HepG2 (cell line): ENCODE measurements around the gene DNAJC8. TPM values are rescaled to one million over a fixed set of nuclear protein-coding genes. Genes with fewer than 3 reads are reported as not detected.
A peak's percentile ranks its signal among the peaks of the same experiment; 100 is the strongest.

Experiments
- AKAP8 ChIP-seq: sonication (generic); formaldehyde crosslinking; IDR thresholded peaks from 2 replicates; pipeline ENCODE4 v1.5.1; 2020; ENCODE audit warnings: mild to moderate bottlenecking, missing genetic modification reagents
- GATAD1 ChIP-seq: IDR thresholded peaks from 2 replicates; pipeline ENCODE4 v1.6.1; 2016; ENCODE audit warnings: missing genetic modification reagents, missing compliant biosample characterization
- GATAD2A ChIP-seq: IDR thresholded peaks from 2 replicates; pipeline ENCODE4 v1.6.1; 2016
- GLI4 ChIP-seq: sonication (generic); formaldehyde crosslinking; IDR thresholded peaks from 2 replicates; pipeline ENCODE4 v1.5.1; 2020; ENCODE audit warnings: missing genetic modification reagents, mild to moderate bottlenecking, moderate library complexity, borderline replicate concordance
- HDAC2 ChIP-seq: sonication (generic); formaldehyde crosslinking; IDR thresholded peaks from 2 replicates; pipeline ENCODE4 v1.4.0; 2020; ENCODE audit warnings: missing genetic modification reagents
- IKZF1 ChIP-seq: fragments of 450-650 bp; IDR thresholded peaks from 2 replicates; pipeline ENCODE4 v1.7.1; 2016
- SKI ChIP-seq: fragments of 450-650 bp; IDR thresholded peaks from one replicate; pipeline ENCODE4 v1.6.1; 2018; ENCODE audit warnings: mild to moderate bottlenecking; ENCODE audit not compliant: partially characterized antibody
- SP2 ChIP-seq: sonication (generic); formaldehyde crosslinking; IDR thresholded peaks from 2 replicates; pipeline ENCODE4 v1.5.1; 2020; ENCODE audit warnings: mild to moderate bottlenecking, missing genetic modification reagents
- TAF1 ChIP-seq: sonication (generic); formaldehyde crosslinking; IDR thresholded peaks from 2 replicates; pipeline ENCODE4 v1.4.0; 2020; ENCODE audit warnings: missing genetic modification reagents
- TARDBP ChIP-seq: sonication (generic); formaldehyde crosslinking; IDR thresholded peaks from 2 replicates; pipeline ENCODE4 v1.8.0; 2022; ENCODE audit warnings: mild to moderate bottlenecking, missing genetic modification reagents
- ZBTB1 ChIP-seq: sonication (generic); formaldehyde crosslinking; IDR thresholded peaks from 2 replicates; pipeline ENCODE4 v1.4.0; 2020; ENCODE audit warnings: missing genetic modification reagents, borderline replicate concordance
- ZFP82 ChIP-seq: sonication (generic); formaldehyde crosslinking; IDR thresholded peaks from 2 replicates; pipeline ENCODE4 v1.5.1; 2020; ENCODE audit warnings: mild to moderate bottlenecking, missing genetic modification reagents, borderline replicate concordance
- ZMYM4 ChIP-seq: sonication (generic); formaldehyde crosslinking; IDR thresholded peaks from 2 replicates; pipeline ENCODE4 v1.8.1; 2023; ENCODE audit warnings: mild to moderate bottlenecking, missing genetic modification reagents
- ZNF296 ChIP-seq: sonication (generic); formaldehyde crosslinking; conservative IDR thresholded peaks from 2 replicates; pipeline ENCODE4 v1.5.0; 2020; ENCODE audit warnings: mild to moderate bottlenecking, missing genetic modification reagents
- ZNF33A ChIP-seq: sonication (generic); formaldehyde crosslinking; IDR thresholded peaks from 2 replicates; pipeline ENCODE4 v1.5.1; 2020; ENCODE audit warnings: missing genetic modification reagents, mild to moderate bottlenecking, moderate library complexity, borderline replicate concordance
- ZNF431 ChIP-seq: sonication (generic); formaldehyde crosslinking; IDR thresholded peaks from 2 replicates; pipeline ENCODE4 v1.9.0; 2022; ENCODE audit warnings: missing genetic modification reagents, low read depth, mild to moderate bottlenecking, borderline replicate concordance
- ZNF547 ChIP-seq: sonication (generic); formaldehyde crosslinking; IDR thresholded peaks from 2 replicates; pipeline ENCODE4 v1.5.1; 2020; ENCODE audit warnings: mild to moderate bottlenecking, missing genetic modification reagents
- ZNF816 ChIP-seq: sonication (generic); formaldehyde crosslinking; IDR thresholded peaks from 2 replicates; pipeline ENCODE4 v1.8.0; 2022; ENCODE audit warnings: missing genetic modification reagents, mild to moderate bottlenecking, borderline replicate concordance
- ZNF850 ChIP-seq: sonication (generic); formaldehyde crosslinking; conservative IDR thresholded peaks from 2 replicates; pipeline ENCODE4 v1.9.0; 2021; ENCODE audit warnings: mild to moderate bottlenecking, missing genetic modification reagents
- polyA plus RNA-seq, 8 experiments: library from polyadenylated mRNA; depleted of rRNA in 3 of 8; stranded (reverse) in 7 of 8; unstranded in 1 of 8; fragments of >200 nt; fragmentation: Illumina TruSeq in 4 of 8; extraction: Trizol in 4 of 8; gene quantifications; 2 replicates each; pipeline versions ENCODE4 v1.2.1 to v1.2.3, GENCODE V29; 2011 to 2016; ENCODE audit warnings: low read depth in 4 of 8, missing spikeins in 1 of 8, mixed read lengths in 1 of 8; ENCODE audit not compliant: insufficient read depth in 1 of 8
- total RNA-seq, 5 experiments: library from RNA; depleted of rRNA; stranded (reverse); fragments of >200 nt; fragmentation: Illumina TruSeq; extraction: Trizol; gene quantifications; 2 replicates each; pipeline ENCODE4 v1.2.3, GENCODE V29; 2016; ENCODE audit warnings: low read depth in 1 of 5
- TF ChIP-seq, protein P1 (sequence below): sonication (generic); formaldehyde crosslinking; IDR thresholded peaks from 2 replicates; pipeline ENCODE4 v1.8.0; 2022; ENCODE audit warnings: mild to moderate bottlenecking, missing genetic modification reagents; ENCODE audit not compliant: insufficient replicate concordance
- TF ChIP-seq, protein P2 (sequence below): sonication (generic); formaldehyde crosslinking; conservative IDR thresholded peaks from 2 replicates; pipeline ENCODE4 v1.8.0; 2022; ENCODE audit warnings: low read depth, missing genetic modification reagents
- TF ChIP-seq, protein P3 (sequence below): sonication (generic); formaldehyde crosslinking; IDR thresholded peaks from 2 replicates; pipeline ENCODE4 v1.4.0; 2020; ENCODE audit warnings: missing genetic modification reagents
- TF ChIP-seq, protein P4 (sequence below): sonication (generic); formaldehyde crosslinking; IDR thresholded peaks from 2 replicates; pipeline ENCODE4 v1.5.0; 2020; ENCODE audit warnings: missing genetic modification reagents

Gene DNAJC8
- total and polyA plus RNA-seq, 2 of the 13 experiments (the other 11 are each of a cell fraction or from before 2014, with no cell fraction given) = 54.5 to 126 TPM

DNA sequence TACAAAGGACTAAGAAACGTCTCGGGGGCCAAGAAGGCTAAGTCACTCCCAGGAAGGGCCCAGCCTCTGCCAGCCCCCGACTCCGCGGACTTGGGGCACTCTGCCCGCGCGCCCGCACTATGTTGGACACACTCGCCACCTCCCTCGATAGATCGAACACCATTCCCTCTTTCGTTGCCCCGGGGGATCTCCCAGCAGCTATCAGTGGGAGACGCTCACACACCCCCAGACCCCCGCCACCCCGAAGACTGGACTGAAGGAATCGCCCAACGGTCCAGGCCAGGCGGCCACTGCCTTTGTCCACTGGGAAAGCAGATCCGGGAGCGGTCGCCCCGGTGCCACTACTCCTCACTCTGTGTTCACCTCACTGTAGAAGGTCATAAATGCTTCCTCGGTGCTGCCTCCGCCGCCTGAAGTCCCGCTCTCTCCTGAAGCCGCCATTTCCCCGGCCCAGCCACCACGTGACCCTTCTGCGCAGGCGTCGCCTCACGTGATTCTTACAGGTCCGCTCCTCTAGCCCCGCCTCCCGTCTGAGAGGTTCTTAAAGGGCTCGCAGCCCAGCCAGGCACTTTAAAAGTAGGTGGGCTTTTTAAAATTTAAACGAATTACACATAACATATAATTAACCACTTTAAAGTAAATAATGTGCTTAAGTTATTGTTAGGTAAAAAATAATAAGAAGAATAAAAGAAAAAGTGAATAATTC is at the start of gene DNAJC8 (continued):
- TF ChIP-seq, protein P1, sequence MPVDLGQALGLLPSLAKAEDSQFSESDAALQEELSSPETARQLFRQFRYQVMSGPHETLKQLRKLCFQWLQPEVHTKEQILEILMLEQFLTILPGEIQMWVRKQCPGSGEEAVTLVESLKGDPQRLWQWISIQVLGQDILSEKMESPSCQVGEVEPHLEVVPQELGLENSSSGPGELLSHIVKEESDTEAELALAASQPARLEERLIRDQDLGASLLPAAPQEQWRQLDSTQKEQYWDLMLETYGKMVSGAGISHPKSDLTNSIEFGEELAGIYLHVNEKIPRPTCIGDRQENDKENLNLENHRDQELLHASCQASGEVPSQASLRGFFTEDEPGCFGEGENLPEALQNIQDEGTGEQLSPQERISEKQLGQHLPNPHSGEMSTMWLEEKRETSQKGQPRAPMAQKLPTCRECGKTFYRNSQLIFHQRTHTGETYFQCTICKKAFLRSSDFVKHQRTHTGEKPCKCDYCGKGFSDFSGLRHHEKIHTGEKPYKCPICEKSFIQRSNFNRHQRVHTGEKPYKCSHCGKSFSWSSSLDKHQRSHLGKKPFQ (CRISPR knock-in tag) = no peak
- peak; percentile 34 for TF ChIP-seq SKI
- TF ChIP-seq ZNF296 (CRISPR knock-in tag) = no peak
- no peak for TF ChIP-seq IKZF1
- TF ChIP-seq ZBTB1 (CRISPR knock-in tag) = no peak
- no peak for TF ChIP-seq ZNF431 (CRISPR knock-in tag)
- 0 out of 2 replicates have a peak, but pooled peaks have one; percentile 45 for TF ChIP-seq ZNF33A
- TF ChIP-seq, protein P2, sequence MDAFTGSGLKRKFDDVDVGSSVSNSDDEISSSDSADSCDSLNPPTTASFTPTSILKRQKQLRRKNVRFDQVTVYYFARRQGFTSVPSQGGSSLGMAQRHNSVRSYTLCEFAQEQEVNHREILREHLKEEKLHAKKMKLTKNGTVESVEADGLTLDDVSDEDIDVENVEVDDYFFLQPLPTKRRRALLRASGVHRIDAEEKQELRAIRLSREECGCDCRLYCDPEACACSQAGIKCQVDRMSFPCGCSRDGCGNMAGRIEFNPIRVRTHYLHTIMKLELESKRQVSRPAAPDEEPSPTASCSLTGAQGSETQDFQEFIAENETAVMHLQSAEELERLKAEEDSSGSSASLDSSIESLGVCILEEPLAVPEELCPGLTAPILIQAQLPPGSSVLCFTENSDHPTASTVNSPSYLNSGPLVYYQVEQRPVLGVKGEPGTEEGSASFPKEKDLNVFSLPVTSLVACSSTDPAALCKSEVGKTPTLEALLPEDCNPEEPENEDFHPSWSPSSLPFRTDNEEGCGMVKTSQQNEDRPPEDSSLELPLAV (CRISPR knock-in tag) = no peak
- TF ChIP-seq GATAD2A (CRISPR knock-in tag) = peak; percentile 11; the same call in 1 of the 2 replicates
- peak; percentile 84; the same call in 1 of the 2 replicates for TF ChIP-seq GLI4 (CRISPR knock-in tag)
- TF ChIP-seq TARDBP (CRISPR knock-in tag) = peak; percentile 34; the same call in 1 of the 2 replicates
- TF ChIP-seq SP2 = 0 out of 2 replicates have a peak, but pooled peaks have one; percentile 36
- TF ChIP-seq, protein P3, sequence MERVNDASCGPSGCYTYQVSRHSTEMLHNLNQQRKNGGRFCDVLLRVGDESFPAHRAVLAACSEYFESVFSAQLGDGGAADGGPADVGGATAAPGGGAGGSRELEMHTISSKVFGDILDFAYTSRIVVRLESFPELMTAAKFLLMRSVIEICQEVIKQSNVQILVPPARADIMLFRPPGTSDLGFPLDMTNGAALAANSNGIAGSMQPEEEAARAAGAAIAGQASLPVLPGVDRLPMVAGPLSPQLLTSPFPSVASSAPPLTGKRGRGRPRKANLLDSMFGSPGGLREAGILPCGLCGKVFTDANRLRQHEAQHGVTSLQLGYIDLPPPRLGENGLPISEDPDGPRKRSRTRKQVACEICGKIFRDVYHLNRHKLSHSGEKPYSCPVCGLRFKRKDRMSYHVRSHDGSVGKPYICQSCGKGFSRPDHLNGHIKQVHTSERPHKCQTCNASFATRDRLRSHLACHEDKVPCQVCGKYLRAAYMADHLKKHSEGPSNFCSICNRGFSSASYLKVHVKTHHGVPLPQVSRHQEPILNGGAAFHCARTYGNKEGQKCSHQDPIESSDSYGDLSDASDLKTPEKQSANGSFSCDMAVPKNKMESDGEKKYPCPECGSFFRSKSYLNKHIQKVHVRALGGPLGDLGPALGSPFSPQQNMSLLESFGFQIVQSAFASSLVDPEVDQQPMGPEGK (CRISPR knock-in tag) = peak; percentile 61; the same call in 1 of the 2 replicates
- TF ChIP-seq TAF1 (CRISPR knock-in tag) = peak; percentile 91
- TF ChIP-seq ZFP82 = 0 out of 2 replicates have a peak, but pooled peaks have one; percentile 57
- 0 out of 2 replicates have a peak, but pooled peaks have one; percentile 55 for TF ChIP-seq AKAP8
- peak; percentile 80 for TF ChIP-seq ZNF547 (CRISPR knock-in tag)
- TF ChIP-seq, protein P4, sequence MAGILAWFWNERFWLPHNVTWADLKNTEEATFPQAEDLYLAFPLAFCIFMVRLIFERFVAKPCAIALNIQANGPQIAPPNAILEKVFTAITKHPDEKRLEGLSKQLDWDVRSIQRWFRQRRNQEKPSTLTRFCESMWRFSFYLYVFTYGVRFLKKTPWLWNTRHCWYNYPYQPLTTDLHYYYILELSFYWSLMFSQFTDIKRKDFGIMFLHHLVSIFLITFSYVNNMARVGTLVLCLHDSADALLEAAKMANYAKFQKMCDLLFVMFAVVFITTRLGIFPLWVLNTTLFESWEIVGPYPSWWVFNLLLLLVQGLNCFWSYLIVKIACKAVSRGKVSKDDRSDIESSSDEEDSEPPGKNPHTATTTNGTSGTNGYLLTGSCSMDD (CRISPR knock-in tag) = no peak
- peak; percentile 80; the same call in 1 of the 2 replicates for TF ChIP-seq ZMYM4 (CRISPR knock-in tag)
- TF ChIP-seq ZNF816 (CRISPR knock-in tag) = 0 out of 2 replicates have a peak, but pooled peaks have one; percentile 26
- TF ChIP-seq ZNF850 (CRISPR knock-in tag) = no peak
- TF ChIP-seq HDAC2 (CRISPR knock-in tag) = peak; percentile 27; the same call in 1 of the 2 replicates
- TF ChIP-seq GATAD1 = peak; percentile 97
